Measurements from ENCODE around the gene SRF. TPM values are rescaled to one million over a fixed set of nuclear protein-coding genes. Genes with fewer than 3 reads are reported as not detected.

SRF gene
- total RNA-seq, 4 donors from 2014 or later = 26.7 to 32.6 (median 29.6) TPM

DNA sequence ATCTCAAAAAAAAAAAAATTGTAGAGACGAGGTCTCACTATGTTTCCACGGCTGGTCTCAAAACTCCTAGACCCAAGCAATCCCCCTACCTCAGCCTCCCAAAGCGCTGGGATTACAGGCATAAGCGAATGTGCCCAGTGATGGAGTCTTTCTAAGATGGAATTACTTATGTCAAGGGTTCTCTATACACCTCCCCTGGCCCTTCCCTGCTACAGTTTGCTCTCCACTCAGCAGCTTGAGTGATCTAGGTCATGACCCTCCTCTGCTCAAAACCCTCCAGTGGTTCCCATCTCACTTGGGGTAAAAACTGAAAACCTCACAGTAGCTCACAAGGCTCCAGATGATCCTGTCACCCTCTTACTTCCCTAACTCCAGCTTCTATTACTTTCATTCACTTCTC is 60.0 kb downstream of the SRF start:
- H3K4me3 ChIP-seq = no peak overlapping the region
- 90 to 100% methylated on average over 3 to 4 of the region's 4 CpGs for WGBS, 2 donors (ENCODE audit: low coverage in 1 of 2)
- DNase-seq = no peak
- intact Hi-C loops (cut with DNase I; ENCODE audit: low total_unique reads) = no loop called here
- H3K27ac ChIP-seq = no peak overlapping the region
- no peaks in the 10 kb centered on the region for H3K36me3 ChIP-seq
- peaks cover 6 to 15% (median 8%) of the 10 kb centered on the region in 4 donors for H3K4me1 ChIP-seq
- H3K27me3 ChIP-seq = no peaks in the 10 kb centered on the region
- H3K9me3 ChIP-seq = no peaks in the 10 kb centered on the region
- in situ Hi-C loops (cut with MboI; ENCODE audit: low pct_ligation_motif_present in 1 of 4, low pct_unique_long_range_greater_than_20kb in 1 of 4, low sequenced_read_pairs in 3 of 4) = no loop called here
- TF ChIP-seq POLR2AphosphoS5 (IDR thresholded peaks at IDR 0.05) = no peak
- no peak for TF ChIP-seq POLR2A (IDR thresholded peaks at IDR 0.05)
- no peak for TF ChIP-seq EP300 (IDR thresholded peaks at IDR 0.05; ENCODE audit: low read depth)
- TF ChIP-seq, protein P1, sequence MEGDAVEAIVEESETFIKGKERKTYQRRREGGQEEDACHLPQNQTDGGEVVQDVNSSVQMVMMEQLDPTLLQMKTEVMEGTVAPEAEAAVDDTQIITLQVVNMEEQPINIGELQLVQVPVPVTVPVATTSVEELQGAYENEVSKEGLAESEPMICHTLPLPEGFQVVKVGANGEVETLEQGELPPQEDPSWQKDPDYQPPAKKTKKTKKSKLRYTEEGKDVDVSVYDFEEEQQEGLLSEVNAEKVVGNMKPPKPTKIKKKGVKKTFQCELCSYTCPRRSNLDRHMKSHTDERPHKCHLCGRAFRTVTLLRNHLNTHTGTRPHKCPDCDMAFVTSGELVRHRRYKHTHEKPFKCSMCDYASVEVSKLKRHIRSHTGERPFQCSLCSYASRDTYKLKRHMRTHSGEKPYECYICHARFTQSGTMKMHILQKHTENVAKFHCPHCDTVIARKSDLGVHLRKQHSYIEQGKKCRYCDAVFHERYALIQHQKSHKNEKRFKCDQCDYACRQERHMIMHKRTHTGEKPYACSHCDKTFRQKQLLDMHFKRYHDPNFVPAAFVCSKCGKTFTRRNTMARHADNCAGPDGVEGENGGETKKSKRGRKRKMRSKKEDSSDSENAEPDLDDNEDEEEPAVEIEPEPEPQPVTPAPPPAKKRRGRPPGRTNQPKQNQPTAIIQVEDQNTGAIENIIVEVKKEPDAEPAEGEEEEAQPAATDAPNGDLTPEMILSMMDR (IDR thresholded peaks at IDR 0.05) = no peak

Other genes starting within 250 kb of the SRF start
- 10 to 100 TPM; 10.3 to 24.4 (median 21.0) TPM for gene CNPY3, start 241.8 kb upstream of the SRF start, total RNA-seq
- gene GNMT, start 210.5 kb upstream of the SRF start, total RNA-seq = under 1 TPM in 1 of 4 donors, not detected in 3; 0.68 TPM
- gene PEX6, start 192.1 kb upstream of the SRF start, total RNA-seq = 10 to 100 TPM; 17.2 to 50.0 (median 33.2) TPM
- 10 to 100 TPM; 38.0 to 87.5 (median 52.9) TPM for gene PPP2R5D, start 186.7 kb upstream of the SRF start, total RNA-seq
- gene MEA1, start 157.3 kb upstream of the SRF start, total RNA-seq = 10 to 100 TPM; 21.7 to 54.2 (median 37.3) TPM
- 10 to 100 TPM; 54.6 to 67.3 (median 63.2) TPM for gene KLHDC3, start 157.0 kb upstream of the SRF start, total RNA-seq
- gene RRP36, start 149.6 kb upstream of the SRF start, total RNA-seq = 100 to 1,000 TPM in 1 of 4 donors, 10 to 100 TPM in 3; 32.2 to 200 (median 40.5) TPM
- 10 to 100 TPM; 13.0 to 29.3 (median 15.7) TPM for gene CUL7, start 117.4 kb upstream of the SRF start, total RNA-seq
- gene MRPL2, start 111.8 kb upstream of the SRF start, total RNA-seq = 10 to 100 TPM in 3 of 4 donors, 1 to 10 TPM in 1; 5.8 to 54.2 (median 34.3) TPM
- 100 to 1,000 TPM in 3 of 4 donors, 10 to 100 TPM in 1; 91.9 to 296 (median 159) TPM for gene KLC4, start 111.6 kb upstream of the SRF start, total RNA-seq
- gene PTK7, start 95.0 kb upstream of the SRF start, total RNA-seq = 10 to 100 TPM in 1 of 4 donors, 1 to 10 TPM in 3; 2.2 to 34.6 (median 6.0) TPM
- 10 to 100 TPM; 41.1 to 69.9 (median 50.3) TPM for gene CUL9, start 10.9 kb downstream of the SRF start, total RNA-seq
- 100 to 1,000 TPM in 3 of 4 donors, 10 to 100 TPM in 1; 16.1 to 367 (median 128) TPM for gene DNPH1, start 58.2 kb downstream of the SRF start, total RNA-seq
- 1 to 10 TPM in 1 of 4 donors, under 1 TPM in 3; 0.20 to 1.1 (median 0.36) TPM for gene TTBK1, start 72.2 kb downstream of the SRF start, total RNA-seq
- not detected for gene SLC22A7, start 127.0 kb downstream of the SRF start, total RNA-seq
- gene CRIP3, start 137.6 kb downstream of the SRF start, total RNA-seq = 1 to 10 TPM in 1 of 4 donors, under 1 TPM in 1, not detected in 2; 0.82 to 1.4 TPM
- 10 to 100 TPM; 13.0 to 17.5 (median 15.4) TPM for gene ZNF318, start 198.4 kb downstream of the SRF start, total RNA-seq